GM19351 (cell line): ENCODE data around the gene ST8SIA5.

Experiments
- ATAC-seq: cut with Tn5 transposase; IDR thresholded peaks from one replicate; pipeline ENCODE4 v1.9.1; 2021; ENCODE audit warnings: mild to moderate bottlenecking, moderate library complexity; ENCODE audit not compliant: unreplicated experiment

The ST8SIA5 gene

DNA sequence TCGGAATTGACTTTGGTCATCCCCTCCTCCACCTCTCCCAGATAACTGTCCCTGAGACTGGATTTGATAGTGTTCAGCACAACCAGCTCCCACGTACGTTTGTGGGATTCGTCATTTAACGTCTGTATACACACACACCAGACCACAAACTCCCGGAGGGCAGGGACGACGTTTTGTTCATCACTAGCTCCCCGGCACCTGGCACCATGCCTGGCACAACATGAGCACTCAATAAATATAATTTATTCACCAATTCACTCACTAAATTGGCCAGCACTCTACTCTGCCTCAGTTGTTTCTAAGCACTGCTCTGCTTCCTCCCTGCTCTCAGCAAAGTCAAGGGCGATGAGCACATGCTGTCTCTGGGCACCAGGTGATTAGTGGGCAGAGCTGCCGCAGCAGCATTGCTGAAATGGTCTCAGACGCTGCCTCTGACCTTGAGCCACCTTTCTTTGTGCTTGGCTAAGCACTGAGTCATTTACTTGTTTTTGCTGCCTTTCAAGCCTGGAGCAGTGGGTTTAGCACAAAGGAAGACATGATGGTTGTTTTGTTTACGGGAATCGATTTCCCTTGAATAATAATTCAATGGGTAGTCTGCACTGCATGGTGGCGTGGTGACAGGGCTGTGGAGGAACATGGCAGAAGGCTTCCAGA, 80.5 kb downstream of the ST8SIA5 start:
- ATAC-seq = no peak

GRCh38 chr18:46675112-46675511, 81.7 kb downstream of the ST8SIA5 start:
- ATAC-seq = no peak

DNA sequence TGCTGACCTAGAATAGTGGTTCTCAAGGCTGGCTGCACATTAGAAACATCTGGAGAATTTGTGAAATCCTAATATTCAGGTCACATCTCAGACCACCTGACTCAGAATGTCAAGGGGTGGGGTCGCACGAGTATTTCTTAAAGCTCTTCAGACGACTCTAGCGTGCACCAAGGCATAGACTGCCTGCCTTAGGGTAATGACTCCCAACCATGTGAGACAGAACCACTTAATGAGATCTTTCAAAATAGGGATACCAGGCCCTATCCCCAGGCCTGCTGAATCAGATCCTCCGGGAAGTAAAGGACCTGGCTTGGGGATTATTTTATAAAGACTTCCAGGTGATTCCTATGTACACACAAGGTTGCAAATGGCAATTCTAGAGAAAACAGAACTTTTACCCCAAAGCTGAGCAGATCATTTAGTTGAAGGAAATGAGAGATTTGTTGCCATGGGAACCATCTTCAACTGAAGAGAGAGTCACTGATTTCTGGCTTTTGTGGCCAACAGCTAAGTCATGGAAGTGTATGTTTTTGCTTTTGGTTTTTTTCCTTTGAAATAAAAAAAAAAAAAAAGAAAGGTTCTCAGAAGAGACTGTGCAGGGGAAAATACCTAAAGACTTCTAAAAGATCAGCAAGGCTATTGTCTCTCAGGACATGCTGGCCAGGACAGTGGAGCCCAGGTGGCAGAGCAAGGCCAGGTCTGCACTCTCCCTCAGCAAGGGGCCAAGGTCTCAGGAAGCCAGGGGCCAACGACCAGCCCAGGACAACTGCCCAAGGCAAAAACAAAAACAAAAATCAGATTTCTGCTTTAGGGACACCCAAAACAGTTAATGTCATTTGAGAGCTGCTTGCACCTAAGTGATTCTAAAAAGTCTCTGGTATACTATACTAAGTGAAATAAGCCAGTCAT, 84.5 kb downstream of the ST8SIA5 start:
- no peak for ATAC-seq

GRCh38 chr18:46668694-46669093, 88.2 kb downstream of the ST8SIA5 start:
- ATAC-seq = no peak

DNA sequence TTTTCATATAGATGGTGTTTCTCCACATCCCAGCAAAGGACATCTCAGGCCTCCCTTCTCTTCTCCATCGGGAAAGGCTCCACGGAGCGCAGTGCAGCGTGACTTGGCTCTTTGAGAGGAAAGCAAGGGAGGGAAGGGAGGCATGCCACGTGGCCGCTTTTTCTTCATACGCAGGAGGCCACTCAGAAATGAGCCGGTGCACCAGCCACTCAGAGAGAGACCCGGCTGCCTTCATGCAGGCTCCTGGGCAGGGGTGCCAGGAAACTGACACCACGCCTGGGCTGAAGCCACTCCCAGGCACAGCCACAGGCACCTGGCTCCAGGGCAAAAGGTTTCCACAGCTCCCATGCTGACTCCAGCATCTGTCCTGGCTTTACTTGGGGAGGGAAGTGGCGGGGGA, 88.7 kb downstream of the ST8SIA5 start:
- ATAC-seq = no peak

DNA sequence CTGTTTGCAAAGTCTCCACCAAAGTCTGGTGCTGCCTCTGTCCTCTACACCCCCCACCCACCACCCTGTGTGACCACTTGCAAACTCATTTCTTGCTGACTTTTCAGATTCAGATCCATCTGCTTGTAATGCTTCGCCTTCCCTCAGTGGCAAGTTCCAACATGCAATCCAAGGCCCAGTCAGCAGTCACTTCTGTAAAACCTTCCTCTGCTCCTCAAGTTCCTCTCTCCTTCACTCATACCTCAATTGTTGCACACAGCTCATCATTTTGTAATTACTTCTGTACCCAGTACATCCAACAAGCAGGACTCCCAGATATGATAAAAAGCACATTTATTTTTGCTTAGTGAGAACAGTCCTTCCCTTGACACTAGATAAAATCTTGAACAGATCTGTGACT, 93.3 kb downstream of the ST8SIA5 start:
- no peak for ATAC-seq

GRCh38 chr18:46660957-46661749, 95.7 kb downstream of the ST8SIA5 start:
- ATAC-seq = no peak

DNA sequence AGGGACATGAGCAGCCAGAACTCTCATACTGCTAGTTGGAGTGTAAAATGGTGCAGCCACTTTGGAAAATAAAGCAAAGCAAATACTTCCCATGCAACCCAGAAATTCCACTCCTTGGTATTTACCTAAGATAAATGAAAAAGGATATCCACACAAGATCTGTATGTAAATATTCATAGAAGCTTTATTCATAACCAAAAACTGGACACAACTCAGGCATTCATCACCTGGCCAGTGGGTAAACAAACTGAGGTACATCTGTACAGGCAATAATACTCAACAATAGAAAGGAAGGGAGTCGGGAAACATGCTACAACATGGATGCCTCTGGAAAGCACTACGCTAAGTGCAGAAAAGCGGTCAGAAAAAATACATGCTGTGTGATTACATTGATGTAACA, 97.4 kb downstream of the ST8SIA5 start:
- no peak for ATAC-seq

DNA sequence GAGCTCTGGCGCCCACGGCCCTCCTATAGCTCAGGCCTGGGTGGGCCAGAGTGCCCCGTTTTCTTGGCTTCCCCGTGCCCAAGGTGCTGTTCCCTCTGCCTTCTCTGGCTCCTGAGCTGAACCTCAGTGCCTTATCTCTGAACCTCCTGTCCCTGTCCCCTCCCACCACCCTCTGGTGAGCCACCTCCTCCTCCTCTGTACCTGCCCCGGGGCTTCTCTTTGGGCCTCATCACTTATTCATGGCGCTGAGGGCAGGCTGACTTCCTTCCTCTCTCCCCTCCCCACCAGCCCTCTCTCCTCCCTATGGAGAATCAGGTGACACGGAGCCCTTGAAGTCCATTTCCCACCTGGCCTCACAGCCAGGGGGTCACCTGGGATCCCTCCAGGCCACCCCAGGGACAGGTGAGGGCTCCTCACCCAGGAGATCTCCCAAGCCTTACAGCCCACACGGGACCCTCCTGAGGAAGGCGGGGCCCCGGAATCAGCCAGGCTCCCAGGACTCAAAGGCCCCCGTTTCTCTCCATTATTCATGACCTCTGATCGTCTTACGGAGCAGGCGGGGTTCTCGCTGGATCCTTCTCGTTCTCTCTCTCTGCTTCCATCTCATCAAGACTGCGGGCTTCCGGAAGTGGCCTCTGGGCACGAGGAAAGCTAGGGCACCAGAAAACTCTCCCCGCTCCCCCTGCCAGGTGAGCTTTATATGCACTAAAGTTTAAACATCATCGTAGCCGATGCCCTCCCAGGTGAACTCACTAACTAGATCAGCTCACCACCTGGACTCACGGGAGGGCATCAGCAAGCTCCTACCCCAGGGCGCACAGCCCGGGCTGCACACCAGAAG, 99.5 kb downstream of the ST8SIA5 start, which contains the start of gene LOXHD1:
Gene LOXHD1 (minus strand): TSS at position 106 of the 841 bp plus-strand sequence. CDS start 187 bp downstream, outside the sequence.
- ATAC-seq = no peak

DNA sequence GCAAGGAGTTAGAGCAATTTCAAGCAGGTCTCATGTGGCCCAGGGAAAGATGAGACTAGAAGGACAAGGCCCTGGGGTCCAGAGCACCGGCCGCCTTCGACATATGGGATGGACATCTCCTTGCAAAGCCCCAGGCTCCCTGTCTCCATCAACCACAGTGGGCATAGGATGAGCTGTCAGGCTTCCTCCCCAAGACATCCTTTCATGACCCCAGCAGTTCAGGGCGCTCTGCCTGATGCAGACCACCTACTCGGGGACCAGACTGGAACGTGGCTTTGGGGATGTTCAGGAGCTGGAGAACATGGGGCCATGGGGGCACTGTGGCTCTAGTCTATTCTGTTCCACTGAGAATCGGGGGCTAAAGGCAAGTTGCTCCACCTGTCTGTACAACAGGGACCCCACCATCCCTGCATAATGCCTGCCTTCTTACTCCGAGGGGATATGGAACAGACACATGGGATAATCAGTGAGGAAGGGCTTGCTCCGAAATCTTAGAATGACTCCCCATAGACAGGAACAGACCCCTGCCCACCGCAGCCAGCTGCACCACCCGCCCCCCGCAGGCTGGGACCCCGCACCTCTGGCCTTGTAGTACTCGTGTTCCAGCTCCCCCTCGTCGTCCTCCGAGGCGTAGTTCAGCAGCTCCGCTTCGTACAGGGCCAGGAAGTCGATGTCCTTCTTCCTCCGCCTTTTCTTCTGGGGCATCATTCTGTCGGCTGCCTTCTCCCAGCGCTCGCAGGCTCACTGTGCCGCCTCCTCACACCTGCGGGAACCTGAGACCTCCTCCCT, 100.3 kb downstream of the ST8SIA5 start:
- no peak for ATAC-seq

GRCh38 chr18:46652372-46652771, 104.5 kb downstream of the ST8SIA5 start:
- no peak for ATAC-seq

DNA sequence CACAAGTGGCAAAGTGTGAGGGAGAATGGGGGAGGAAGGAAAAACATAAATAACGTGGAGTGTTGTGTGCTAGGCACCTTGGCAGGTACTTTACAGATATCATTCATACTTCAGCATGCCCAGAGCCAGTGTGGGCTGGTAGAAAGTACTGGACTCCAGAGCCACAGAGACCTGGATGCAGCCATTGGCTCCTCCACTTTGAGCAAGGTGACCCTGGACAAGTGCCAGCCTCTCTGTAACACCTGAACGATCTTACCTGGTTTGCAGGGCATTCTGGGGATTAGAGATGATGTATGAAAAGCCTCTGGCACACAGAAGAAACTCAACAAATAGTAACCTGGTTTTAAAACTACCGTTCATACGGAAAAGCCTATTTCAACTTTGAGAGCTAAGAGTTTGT, 106.2 kb downstream of the ST8SIA5 start:
- ATAC-seq = no peak

DNA sequence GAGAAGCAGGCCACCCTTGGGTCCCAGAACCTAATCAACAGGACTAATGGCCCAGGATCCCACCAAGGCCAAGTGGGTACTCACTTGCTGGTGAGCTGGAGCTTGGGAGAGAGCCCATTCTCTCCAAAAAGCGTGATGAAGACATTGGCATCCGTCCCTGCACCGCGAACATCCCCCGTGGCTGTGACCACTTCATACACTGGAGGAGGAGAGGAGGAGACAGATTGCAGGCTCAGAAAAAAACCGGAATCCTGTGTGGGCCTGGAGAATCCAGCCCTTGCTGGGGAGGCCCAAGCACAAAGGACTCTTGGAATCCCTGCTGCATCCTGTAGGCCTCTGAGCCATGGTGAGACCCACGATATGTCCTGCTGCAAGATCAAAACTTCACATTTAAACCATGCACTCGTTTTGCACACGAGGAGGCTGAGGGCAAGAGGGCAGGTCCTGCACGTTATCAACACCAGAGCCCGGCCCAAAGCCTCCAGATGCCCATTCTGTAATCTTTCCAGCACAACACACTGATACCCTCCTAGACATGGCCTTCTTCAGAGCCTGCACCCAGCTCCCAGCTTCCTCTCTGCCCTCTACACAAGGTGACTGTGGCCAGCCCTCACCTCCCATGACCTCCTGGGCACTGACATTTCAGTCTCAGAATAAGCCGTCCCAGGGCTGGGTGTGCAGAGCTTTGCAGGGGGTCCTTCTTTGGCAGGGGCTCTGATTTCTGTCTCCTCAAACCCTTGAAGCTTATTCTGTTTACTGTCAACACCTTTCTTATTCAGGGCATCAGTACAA, 107.6 kb downstream of the ST8SIA5 start:
- no peak for ATAC-seq

- ATAC-seq = no peak
Measured at GRCh38 chr18:46646468-46646867, 110.4 kb downstream of the ST8SIA5 start.

GRCh38 chr18:46642561-46642960, 114.3 kb downstream of the ST8SIA5 start:
- no peak for ATAC-seq

DNA sequence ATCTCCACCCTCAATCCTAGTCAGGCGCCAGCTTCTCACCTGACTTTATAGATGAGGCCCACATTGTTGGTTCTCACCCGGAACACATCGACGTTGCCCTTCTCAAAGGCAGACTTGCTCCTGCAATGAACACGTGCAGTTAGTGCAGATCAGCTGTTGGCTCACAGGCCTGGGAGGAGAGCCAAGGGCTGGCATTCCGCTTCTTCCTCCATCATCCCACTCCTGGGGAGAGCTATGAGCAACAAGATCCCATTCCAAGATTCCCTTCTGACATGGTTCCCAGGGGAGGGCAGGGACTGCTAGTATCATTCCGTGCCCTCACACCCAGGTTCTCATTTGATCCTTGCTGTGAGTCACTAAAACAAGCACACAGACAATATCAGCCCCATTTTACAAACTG, 114.9 kb downstream of the ST8SIA5 start:
- ATAC-seq = no peak

GRCh38 chr18:46639386-46639785, 117.5 kb downstream of the ST8SIA5 start:
- ATAC-seq = no peak

- ATAC-seq = no peak
Measured at GRCh38 chr18:46636040-46636630, 120.7 kb downstream of the ST8SIA5 start.
